Measurements from ENCODE around the gene AJUBA.

- TF ChIP-seq, protein P1, sequence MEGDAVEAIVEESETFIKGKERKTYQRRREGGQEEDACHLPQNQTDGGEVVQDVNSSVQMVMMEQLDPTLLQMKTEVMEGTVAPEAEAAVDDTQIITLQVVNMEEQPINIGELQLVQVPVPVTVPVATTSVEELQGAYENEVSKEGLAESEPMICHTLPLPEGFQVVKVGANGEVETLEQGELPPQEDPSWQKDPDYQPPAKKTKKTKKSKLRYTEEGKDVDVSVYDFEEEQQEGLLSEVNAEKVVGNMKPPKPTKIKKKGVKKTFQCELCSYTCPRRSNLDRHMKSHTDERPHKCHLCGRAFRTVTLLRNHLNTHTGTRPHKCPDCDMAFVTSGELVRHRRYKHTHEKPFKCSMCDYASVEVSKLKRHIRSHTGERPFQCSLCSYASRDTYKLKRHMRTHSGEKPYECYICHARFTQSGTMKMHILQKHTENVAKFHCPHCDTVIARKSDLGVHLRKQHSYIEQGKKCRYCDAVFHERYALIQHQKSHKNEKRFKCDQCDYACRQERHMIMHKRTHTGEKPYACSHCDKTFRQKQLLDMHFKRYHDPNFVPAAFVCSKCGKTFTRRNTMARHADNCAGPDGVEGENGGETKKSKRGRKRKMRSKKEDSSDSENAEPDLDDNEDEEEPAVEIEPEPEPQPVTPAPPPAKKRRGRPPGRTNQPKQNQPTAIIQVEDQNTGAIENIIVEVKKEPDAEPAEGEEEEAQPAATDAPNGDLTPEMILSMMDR (IDR thresholded peaks at IDR 0.05), result no peak
- TF ChIP-seq POLR2A (IDR thresholded peaks at IDR 0.05), result no peak
- no peak for TF ChIP-seq EP300 (IDR thresholded peaks at IDR 0.05)
These were observed 4.9 kb upstream of the AJUBA start for GRCh38 chr14:22987291-22987690.

Measured in tibial nerve (tissue), 4 donors.